HUES6 (cell line): Measurements from ENCODE around the gene GPR176.

Experiments
- H3K27ac ChIP-seq: 2 replicates; pipeline ENCODE4 v1.7.0; 2013; ENCODE audit warnings: low read depth, mild to moderate bottlenecking, low read length, inconsistent platforms
- H3K27me3 ChIP-seq: 2 replicates; pipeline ENCODE4 v1.6.1; 2013; ENCODE audit warnings: low read length; ENCODE audit not compliant: control insufficient read depth, insufficient read depth
- H3K36me3 ChIP-seq: 2 replicates; pipeline ENCODE4 v1.6.1; 2013; ENCODE audit warnings: low read length; ENCODE audit not compliant: control insufficient read depth, insufficient read depth
- H3K4me1 ChIP-seq: 2 replicates; pipeline ENCODE4 v1.6.1; 2013; ENCODE audit warnings: low read length; ENCODE audit not compliant: control insufficient read depth, insufficient read depth
- H3K4me3 ChIP-seq: 2 replicates; pipeline ENCODE4 v1.5.1; 2013; ENCODE audit warnings: low read depth, low read length
- H3K9ac ChIP-seq: one replicate; pipeline ENCODE4 v1.6.1; 2013; ENCODE audit warnings: mild to moderate bottlenecking, low read length
- H3K9me3 ChIP-seq: 2 replicates; pipeline ENCODE4 v1.6.1; 2013; ENCODE audit warnings: low read depth, low read length; ENCODE audit not compliant: control insufficient read depth, insufficient read depth

GPR176 gene

DNA sequence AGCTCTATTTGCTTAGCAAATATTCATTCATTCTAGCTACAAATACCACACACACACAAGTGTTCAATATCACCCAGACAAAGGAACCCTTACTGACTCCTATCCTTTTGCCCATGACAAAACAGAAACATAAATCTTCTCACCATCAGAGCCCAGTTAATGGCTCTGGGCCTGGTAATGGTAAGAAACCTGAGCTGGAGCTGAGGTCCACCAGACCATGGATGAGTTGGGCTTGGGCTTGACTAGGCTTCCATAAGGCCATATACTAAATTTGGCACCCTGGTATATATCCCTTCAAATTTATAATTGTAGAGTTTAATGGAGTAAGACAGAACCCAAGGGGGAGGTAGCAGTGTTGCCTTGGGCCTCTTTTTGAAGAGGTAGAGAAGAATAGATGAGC lies 29.4 kb downstream of the GPR176 start:
- no peaks in the 10 kb centered on the region for H3K27me3 ChIP-seq
- H3K4me1 ChIP-seq, result peaks cover 48% of the 10 kb centered on the region
- no peak overlapping the region for H3K4me3 ChIP-seq
- H3K9me3 ChIP-seq, result peaks cover 7% of the 10 kb centered on the region
- peak overlapping the region; percentile 48; the same call in 1 of the 2 replicates for H3K27ac ChIP-seq
- H3K36me3 ChIP-seq, result peaks cover 4% of the 10 kb centered on the region; the same call in 1 of the 2 replicates
- H3K9ac ChIP-seq, result no peak overlapping the region

DNA sequence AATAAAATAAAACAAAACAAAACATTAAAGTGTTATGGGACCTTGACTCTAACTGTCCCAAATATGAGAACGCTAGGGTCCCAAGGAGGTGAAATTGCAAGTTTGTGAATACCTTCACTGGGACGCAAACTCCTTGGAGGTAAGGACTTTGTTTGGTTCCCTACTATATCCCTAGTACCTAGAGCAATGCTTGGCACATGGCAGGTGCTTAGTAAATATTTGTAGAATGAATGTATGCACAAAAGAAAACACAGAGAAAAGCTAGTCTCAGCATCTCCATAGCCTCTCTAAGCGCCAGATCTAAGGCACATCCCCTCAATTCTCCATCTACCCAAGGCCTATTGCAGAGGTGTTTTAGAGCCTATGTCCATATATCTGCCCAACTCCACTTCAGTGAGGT lies 30.5 kb downstream of the GPR176 start:
- H3K27me3 ChIP-seq, result no peaks in the 10 kb centered on the region
- H3K4me1 ChIP-seq, result peaks cover 59% of the 10 kb centered on the region
- H3K36me3 ChIP-seq, result peaks cover 4% of the 10 kb centered on the region; the same call in 1 of the 2 replicates
- H3K27ac ChIP-seq, result peak overlapping the region; percentile 58; the same call in 1 of the 2 replicates
- no peak overlapping the region for H3K4me3 ChIP-seq
- no peaks in the 10 kb centered on the region for H3K9me3 ChIP-seq
- H3K9ac ChIP-seq, result no peak overlapping the region

DNA sequence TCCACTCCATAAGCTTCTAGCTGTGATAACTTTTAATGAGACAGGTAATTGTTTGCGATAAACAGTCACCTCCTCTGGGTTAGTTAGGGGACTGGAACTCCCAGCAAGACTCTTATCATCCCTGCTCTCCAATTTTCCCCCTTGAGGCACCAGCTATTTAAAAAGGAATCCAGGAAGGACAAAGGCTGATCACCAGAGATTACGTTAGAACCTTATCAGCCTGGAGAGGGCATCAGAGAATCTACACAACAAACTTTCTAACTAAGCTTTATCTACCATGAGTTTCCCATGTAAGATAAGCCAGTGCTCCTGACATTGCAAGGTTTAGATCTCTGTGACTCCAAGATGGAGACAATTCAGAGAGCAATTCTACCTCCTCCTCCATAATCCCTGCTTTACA lies 31.3 kb downstream of the GPR176 start:
- Histone ChIP-seq H3K27me3 (no peaks in the 10 kb centered on the region), H3K4me1 (peaks cover 66% of the 10 kb centered on the region), H3K27ac (peak overlapping the region; percentile 96), H3K36me3 (peaks cover 4% of the 10 kb centered on the region; the same call in 1 of the 2 replicates), H3K4me3 (no peak overlapping the region), H3K9me3 (no peaks in the 10 kb centered on the region), H3K9ac (peak overlapping the region; percentile 84)

DNA sequence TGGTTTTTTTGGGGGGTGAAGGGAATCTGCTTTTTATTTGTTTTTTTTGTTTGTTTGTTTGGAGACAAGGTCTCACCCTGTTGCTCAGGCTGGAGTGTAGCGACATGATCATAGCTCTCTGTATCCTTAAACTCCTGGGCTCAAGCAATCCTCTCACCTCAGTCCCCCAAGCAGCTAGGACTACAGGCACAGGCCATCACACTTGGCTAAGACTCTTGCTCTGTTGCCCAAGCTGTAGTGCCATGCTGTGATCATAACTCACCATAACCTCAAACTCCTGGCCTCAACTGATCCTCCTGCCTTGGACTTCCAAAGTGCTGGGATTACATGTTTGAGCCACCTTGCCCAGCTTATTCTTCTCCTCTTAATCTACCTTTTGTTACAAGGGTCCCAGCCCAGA lies 31.8 kb downstream of the GPR176 start:
- Histone ChIP-seq H3K27me3 (no peaks in the 10 kb centered on the region), H3K9ac (peak overlapping the region; percentile 84), H3K9me3 (no peaks in the 10 kb centered on the region), H3K36me3 (peaks cover 4% of the 10 kb centered on the region; the same call in 1 of the 2 replicates), H3K27ac (peak overlapping the region; percentile 96), H3K4me3 (no peak overlapping the region), H3K4me1 (peaks cover 66% of the 10 kb centered on the region)

DNA sequence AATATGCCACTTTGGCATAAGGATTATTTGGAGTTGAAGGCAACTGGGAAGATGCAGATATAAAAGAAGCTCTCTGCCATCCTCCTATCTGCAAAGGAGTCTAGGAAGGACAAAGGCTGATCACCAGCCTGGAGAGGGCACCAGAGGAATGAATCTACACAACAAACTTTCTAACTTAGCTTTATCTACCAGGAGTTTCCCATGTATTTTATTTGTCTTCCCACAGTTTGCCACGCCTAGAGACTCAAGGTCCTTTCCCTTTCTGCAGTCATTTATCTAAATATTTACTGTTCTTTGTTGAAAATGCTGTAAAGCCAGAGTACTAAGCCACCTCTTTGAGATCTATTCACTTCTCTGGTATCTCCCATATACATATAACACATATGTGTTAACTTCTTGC lies 32.2 kb downstream of the GPR176 start:
- Histone ChIP-seq H3K4me3 (peak overlapping the region; percentile 18; the same call in 1 of the 2 replicates), H3K27ac (peak overlapping the region; percentile 96), H3K9me3 (no peaks in the 10 kb centered on the region), H3K9ac (peak overlapping the region; percentile 84), H3K36me3 (peaks cover 4% of the 10 kb centered on the region; the same call in 1 of the 2 replicates), H3K4me1 (peaks cover 64% of the 10 kb centered on the region), H3K27me3 (no peaks in the 10 kb centered on the region)

DNA sequence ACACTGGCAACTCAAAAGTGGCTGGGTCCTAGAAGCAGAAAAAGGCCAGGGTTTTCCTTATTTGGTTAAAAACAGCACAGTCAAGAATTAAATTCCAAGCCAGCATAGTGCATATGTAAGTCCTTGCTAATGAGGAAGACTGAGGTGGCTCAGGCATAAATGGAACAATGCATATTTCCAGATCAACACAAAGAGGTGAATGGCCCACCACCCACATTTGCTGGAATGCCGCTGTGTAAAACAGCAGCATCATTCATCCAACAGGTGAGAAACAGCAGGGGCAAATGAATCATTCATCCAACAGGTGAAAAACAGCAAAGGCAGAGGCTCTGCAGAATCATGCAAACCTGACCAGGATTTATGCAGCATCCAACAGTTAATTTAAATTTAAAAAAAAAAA lies 32.9 kb downstream of the GPR176 start:
- H3K27ac ChIP-seq, result peak overlapping the region; percentile 98
- H3K9me3 ChIP-seq, result no peaks in the 10 kb centered on the region
- H3K36me3 ChIP-seq, result no peaks in the 10 kb centered on the region
- H3K4me3 ChIP-seq, result peak overlapping the region; percentile 7; the same call in 1 of the 2 replicates
- H3K9ac ChIP-seq, result peak overlapping the region; percentile 84
- H3K27me3 ChIP-seq, result no peaks in the 10 kb centered on the region
- peaks cover 58% of the 10 kb centered on the region for H3K4me1 ChIP-seq

DNA sequence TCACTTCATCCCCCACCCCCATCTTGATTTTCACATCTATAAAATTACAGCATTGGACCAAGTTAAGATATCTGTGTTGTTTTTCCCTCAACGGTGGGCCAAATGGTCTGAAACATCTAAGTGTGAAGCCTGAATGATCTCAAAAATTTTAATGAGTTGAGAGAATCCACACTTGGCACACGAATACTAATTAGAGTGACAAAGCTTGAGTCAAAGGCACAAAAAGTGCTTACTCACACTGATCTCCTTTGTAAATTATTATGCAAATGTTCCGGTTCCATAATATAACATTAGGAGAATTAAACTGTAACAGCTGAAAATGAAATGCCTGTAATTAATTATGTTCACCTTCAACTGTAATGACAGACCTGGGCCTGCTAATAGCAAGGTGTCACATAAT lies 33.6 kb downstream of the GPR176 start:
- H3K9me3 ChIP-seq, result no peaks in the 10 kb centered on the region
- no peaks in the 10 kb centered on the region for H3K27me3 ChIP-seq
- peaks cover 58% of the 10 kb centered on the region for H3K4me1 ChIP-seq
- peak overlapping the region; percentile 98 for H3K27ac ChIP-seq
- no peaks in the 10 kb centered on the region for H3K36me3 ChIP-seq
- peak overlapping the region; percentile 84 for H3K9ac ChIP-seq
- H3K4me3 ChIP-seq, result peak overlapping the region; percentile 7; the same call in 1 of the 2 replicates

DNA sequence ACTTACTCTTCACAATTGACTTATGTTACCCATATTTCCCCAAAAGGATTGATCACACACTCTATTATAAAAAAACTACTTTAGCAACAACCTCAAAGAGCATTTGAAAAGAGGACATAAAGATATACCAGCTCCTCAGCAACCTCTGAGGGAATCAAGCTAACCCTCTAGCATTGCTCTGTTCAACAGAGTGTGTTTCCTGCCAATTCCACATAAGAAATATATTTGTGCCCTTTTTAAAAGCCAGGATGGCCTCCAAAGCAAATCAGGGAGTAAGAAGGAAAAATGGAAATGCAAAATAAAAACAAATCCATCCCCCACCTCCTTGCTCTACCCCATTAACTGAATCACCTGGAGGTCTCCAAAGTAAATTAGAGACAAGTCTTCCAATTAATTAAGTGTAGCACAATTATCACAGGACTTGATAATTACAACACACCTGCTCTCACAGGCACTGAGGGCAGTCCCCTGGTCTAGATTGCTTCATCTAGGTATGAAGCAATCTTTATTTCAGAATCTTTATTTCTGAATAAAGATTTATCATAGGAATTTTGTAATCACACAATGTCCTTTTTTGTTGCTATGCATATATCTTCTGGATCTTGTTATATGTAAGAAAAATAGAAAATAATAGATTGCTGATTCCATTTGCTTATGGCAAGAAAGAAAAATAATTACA lies 34.8 kb downstream of the GPR176 start:
- Histone ChIP-seq H3K36me3 (no peaks in the 10 kb centered on the region), H3K27me3 (no peaks in the 10 kb centered on the region), H3K4me3 (no peak overlapping the region), H3K27ac (peak overlapping the region; percentile 98), H3K9me3 (no peaks in the 10 kb centered on the region), H3K4me1 (peaks cover 53% of the 10 kb centered on the region), H3K9ac (no peak overlapping the region)

DNA sequence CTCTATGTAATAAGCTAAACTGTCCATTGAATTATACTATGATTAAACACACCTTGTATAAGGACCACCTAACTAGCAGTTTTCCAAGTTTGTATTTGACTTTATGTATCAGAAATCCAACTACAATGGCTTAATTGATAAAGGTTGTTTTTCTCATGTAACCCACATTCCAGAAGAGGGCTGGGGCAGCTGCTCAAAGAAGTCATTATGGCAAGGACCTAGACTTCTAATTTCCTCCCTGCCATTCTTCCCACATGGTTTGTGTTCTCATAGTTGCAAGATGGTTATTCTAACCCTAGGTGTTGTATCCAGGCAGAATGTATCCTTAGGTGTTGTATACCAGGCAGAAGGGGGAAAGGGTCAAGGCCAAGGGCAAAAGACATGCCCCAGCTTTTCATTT lies 35.7 kb downstream of the GPR176 start:
- Histone ChIP-seq H3K27me3 (no peaks in the 10 kb centered on the region), H3K4me3 (no peak overlapping the region), H3K27ac (peak overlapping the region; percentile 98; the same call in 1 of the 2 replicates), H3K9ac (no peak overlapping the region), H3K36me3 (no peaks in the 10 kb centered on the region), H3K9me3 (no peaks in the 10 kb centered on the region), H3K4me1 (peaks cover 50% of the 10 kb centered on the region)

DNA sequence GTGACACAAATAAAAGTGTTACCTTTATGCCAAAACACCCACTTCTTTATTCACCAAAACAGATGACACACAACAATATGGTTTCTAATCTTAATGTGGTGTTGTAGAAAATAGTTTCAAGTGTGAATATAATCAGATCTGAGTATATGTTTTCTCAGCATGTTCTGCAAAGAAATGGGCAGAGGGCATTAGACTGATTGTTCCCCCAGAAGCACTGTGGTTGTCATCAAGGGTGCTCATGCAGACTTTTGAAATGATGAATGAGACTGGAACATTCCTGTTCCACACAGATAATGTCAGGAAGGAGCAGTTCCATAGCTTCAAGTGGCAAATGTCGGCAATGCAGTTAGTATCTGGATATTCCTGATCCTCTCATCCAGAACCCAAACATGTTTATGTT lies 37.5 kb downstream of the GPR176 start:
- H3K36me3 ChIP-seq, result no peaks in the 10 kb centered on the region

DNA sequence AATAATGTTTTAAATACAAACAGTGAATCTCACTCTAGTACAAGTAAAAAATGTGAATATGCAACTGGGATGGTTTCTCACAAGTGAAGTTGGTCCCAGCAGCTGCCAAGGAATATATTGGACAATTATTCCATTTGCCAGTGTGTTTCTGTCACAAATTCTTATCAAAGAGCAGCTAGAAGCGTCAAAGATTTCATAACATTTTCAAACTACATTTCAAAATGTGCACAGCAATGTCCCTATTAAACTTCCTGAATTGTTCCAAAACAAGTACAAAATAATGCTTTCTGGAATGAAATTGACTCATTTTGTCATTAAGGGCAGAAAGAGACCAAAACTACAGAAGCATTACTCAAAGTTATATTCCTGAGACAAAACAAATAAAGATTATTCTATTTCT lies 38.3 kb downstream of the GPR176 start:
- peaks cover 29% of the 10 kb centered on the region for H3K4me1 ChIP-seq
- no peak overlapping the region for H3K9ac ChIP-seq
- H3K4me3 ChIP-seq, result no peak overlapping the region
- H3K27me3 ChIP-seq, result no peaks in the 10 kb centered on the region
- no peak overlapping the region; the same call in 1 of the 2 replicates for H3K27ac ChIP-seq
- no peaks in the 10 kb centered on the region for H3K9me3 ChIP-seq
- no peaks in the 10 kb centered on the region for H3K36me3 ChIP-seq

More for the DNA sequence above, 37.5 kb downstream of the GPR176 start:
- H3K9me3 ChIP-seq, result no peaks in the 10 kb centered on the region
- no peaks in the 10 kb centered on the region for H3K27me3 ChIP-seq
- H3K27ac ChIP-seq, result no peak overlapping the region
- H3K4me1 ChIP-seq, result peaks cover 34% of the 10 kb centered on the region
- H3K9ac ChIP-seq, result no peak overlapping the region
- H3K4me3 ChIP-seq, result no peak overlapping the region
